Astrocyte of the hippocampus (primary cell): ENCODE data around the gene ZNF302.
"Not testable (repeated sequence)": the region's sequence is repeated elsewhere in the genome, so short reads cannot be mapped to it uniquely, and the experiment has no call there.

Experiments used
- DNase-seq: peaks from one replicate; pipeline ENCODE4 v3.0.0; 2011; ENCODE audit warnings: low read depth, low spot score

Gene ZNF302

DNA sequence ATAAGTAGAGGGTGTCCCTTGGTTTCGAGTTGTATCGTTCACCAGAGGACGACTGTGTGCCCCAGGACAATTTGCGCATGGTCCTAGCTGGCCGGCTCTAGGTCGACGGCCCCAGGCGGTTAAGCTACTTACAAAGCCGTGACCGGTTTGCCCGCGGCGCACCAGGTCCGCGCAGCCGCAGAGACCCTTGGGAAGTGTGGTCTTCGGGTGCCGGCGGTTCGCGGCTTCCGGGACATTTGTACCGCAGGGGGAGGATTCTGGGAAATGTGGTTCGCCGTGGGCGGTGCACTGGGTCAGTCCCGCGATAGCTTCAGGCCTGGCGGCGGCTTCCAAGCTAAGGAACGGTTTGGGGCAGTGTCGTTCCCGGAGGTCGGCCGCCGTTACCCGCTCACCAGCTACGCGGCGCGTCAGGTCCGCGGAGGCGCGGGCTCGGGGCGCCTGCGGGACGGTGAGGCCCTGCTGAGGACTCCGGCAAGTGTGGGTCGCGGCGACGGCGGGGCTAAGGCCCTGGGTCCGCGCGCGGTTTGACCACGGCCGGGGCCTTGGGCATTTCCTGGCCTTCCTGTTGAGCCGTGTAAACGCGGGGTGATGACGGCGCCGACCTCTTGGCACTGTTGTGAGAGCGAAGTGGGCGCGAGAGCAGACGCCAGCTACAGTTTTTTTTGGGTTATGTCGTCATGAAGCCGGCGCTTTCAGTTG is at the start of gene ZNF302:
Gene ZNF302 (plus strand): TSS at position 293 of the 699 bp plus-strand sequence. CDS start 1,127 bp downstream, outside the sequence.
- peak; percentile 99 for DNase-seq

DNA sequence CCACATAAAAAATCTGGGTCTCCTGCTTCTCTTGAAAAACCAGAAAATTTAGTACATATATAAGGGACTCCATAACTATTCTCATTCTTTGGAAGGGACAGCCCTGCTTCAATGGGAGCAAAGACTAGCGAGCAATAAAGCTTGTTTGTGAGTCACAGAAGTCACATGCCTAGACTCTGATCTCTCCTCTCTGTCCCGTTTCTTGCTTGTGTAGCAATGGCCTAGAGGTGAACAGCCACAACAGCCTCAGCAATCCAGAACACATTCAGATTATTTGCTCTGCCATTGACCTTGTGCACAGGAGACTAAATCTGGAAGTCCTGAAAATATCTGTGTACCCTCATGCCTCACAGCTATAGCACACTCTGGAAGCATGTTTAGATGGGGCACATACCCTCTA is 43.7 kb upstream of the ZNF302 start:
- DNase-seq: no peak

DNA sequence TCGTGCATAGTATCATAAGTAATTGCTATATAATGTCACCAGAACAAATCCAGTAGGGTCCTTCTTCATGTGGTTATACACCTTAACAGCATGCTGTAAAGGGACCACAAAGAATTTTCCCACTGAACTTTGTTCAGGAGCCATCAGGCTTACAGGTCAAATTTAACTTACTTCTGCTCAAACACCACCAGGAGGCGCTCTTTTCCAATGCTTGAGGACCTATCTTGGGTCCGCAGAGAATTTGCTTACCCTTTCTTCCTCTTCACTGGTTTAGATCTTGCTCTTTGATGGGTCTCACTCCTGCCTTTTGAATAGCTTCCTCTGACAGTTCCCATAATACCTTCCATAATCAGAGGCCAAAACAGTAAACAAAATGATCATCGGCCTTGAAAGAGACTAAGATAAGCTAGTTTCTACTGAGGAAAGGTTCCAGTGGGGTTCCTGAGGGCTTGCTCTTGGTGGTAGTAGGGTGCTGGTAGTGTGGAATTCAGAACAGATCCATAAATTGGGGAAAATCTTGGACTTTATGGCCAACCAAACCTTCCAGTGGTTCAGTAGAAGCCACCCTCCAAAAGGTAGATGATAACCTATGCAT is 37.9 kb upstream of the ZNF302 start:
- peak; percentile 48 for DNase-seq

DNA sequence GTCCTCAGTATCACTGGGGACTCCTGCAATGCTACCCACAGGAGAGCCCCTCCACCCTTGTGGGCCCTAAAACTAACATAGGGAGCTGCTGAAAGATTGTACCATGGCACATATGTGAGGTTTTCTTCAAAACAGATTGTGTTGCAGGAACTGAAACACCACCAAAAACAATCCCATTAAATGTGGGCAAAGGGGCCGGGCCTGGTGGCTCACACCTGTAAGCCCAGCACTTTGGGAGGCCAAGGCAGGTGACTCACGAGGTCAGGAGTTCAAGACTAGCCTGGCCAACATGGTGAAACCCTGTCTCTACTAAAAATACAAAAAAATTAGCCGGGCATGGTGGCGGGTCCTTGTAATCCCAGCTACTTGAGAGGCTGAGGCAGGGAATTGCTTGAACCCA is 35.2 kb upstream of the ZNF302 start:
- DNase-seq: no peak

DNA sequence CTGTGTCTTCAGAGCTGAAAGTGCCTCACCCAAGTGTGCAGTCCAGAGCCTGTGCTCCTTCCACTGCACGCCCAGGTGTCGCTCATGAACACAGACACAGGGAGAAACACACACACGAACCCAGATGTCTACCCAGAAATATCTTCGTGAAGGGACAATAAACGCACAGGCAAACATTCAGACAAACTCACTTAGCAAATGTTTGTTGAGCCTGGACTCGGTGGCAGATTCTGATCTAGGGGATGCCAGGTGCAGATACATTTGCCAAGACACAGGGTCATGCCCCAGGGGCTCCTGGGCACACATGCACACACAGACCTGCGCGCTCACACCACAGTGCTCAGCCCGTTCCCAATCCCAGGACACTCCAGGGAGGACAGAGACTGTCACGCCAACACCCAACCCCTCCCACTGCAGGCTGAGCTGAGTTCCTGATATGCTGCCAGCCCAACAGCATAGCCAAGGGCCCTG is 32.5 kb upstream of the ZNF302 start:
- no peak for DNase-seq

DNA sequence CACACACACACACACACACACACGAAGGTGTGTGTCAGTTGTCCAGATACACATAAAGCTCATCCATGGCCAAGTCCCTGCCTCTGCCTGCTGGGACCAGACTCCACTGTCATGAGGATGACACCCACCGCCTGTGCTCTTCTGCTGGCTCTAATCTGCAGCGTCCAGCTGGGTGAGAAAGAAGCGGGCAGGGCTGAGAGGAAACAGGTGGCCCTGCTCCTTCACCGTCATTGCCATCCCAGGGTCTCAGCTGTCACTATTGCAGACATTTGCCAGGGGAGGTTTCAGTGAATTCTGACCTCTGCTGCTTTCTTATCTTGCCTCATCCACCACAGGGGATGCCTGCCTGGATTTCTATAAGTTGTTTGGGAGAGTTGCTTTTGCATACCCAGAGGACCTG is 31.9 kb upstream of the ZNF302 start:
- no peak for DNase-seq

DNA sequence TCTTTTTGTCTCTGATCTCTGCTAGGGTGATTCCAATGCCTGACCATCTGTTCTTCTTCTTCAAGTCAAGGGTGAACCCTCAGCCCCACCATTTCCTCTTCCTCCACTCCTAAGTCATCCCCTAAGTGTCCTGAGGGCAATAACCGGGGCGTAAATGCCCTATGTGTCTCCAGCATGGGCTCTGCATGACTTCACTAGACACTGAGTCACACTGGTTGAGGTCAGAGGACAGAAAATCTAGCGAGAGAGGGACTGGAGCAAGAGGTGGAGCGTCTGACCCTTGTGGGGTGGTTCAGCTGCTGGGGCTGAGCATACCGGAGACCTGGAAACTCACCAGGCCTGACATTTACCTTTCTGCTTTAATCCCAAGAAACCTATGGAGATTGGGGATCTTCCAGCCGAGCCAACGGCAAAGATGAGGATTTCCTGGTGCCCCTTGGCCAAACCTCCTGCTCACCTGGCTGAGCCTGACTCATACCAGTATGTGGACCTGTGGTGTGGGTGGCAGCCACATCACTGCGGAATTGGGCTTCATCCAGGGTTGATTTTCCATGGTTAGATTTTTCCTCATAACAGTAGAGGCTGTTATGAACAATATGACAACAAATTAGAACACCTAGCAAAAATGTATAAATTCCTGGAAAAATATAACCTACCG is 27.5 kb upstream of the ZNF302 start:
- no peak for DNase-seq

DNA sequence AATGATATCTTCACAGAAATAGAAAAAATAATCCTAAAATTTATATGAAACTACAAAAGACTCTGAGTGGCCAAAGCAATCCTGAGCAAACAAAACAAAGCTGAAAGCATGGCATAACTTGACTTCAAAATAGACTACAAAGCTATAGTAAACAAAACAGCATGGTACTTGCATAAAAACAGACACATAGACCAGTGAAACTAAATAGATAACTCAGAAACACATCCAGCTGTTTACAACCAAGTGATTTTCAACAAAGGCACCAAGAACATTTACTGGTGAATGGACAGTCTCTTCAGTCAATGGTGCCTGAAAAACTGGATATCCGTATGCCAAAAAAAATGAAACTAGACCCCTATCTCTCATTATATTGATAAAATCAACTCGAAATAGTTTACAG is 25.7 kb upstream of the ZNF302 start:
- no peak for DNase-seq

DNA sequence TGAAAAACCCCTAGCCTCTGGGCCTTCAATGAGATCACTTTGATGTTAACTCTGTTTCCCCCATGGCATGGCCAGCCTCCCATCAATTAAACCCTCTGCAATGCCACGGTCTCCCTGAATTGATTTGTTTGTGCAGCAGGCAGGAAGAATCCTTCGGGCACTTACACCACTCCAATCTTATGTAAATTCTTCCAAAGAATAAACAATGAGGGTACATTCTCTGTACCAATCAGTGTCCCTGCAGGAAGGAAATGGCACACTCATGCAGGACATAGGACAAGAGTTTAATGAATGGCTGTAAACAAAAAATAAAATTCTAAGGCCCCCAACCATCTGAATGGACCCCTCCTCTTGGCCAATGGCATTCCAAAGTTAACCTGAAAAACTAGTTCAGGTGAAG is 22.7 kb upstream of the ZNF302 start:
- DNase-seq: no peak

DNA sequence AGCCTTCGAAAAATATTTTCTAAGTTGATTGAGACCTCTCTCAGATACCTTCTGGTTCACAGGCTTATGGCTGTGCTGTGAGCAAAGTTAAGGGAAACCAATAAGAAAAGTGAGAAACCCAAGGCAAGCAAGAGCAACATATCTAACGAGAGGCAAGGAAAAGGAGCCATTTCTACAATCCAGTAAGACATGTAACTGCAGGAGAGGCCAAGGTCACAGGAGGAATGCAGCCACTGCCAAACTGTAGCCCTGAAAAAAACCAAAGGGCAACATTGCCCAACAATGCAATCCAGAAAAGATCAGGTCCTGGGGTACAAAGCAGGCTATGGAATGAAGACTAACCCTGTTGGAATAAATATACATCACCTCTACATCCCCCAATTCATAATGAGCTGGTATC is 21.8 kb upstream of the ZNF302 start:
- no peak for DNase-seq

DNA sequence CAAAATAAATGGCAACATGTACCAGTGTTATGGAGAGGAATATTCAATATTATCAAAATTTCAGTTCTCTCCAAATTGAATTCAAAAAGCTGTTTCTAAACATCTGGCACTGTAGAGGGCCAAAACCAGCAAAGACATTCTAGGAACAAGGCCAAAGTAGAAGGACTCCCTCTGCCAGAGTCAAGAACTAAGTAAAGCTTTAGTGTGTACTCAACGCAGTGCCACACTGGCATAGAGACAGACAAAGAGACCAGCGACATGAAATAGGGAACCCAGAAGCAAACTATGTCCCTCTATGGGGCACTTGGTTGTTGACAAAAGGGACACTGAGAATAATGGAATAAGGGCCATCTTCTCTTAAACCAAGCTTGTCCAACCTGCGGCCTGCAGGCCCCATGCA is 16.1 kb upstream of the ZNF302 start:
- no peak for DNase-seq

DNA sequence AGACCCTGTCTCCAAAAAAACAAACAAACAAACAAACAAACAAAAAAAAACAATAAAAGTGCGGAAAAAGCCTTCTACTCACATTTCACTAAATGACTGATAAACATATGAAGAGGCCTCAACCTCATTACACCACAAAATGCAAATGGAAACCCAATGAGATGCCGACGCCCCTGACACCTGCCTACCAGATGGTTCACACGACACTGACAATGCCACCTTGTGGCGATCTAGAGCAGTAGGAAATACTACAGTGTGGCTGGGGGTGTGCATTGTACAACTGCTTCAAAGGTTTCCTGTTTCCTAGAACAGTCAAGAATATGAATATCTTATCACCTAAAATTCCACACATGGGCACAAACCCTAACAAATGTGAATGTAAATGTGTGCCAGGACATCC is 14.6 kb upstream of the ZNF302 start:
- no peak for DNase-seq

DNA sequence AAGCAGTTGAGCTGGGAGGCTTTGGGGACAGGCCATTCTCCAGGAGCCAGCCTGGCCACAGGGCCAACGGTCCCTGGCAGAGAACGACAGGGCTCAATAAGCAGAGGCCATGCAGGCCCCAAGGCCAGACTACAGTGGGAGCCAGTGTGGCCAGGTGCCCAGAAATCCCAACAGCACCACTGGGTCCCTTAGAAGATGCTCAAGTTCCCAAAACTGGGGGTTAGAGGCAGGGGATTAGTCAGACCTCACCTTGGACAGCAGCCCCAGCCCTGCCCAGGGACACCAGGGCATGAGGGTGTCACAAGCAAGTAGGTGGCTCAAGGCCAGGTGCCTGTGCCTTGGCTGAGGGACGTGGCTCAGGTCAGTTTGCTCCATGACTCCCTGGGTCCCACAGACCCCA is 13.3 kb upstream of the ZNF302 start:
- DNase-seq: no peak

DNA sequence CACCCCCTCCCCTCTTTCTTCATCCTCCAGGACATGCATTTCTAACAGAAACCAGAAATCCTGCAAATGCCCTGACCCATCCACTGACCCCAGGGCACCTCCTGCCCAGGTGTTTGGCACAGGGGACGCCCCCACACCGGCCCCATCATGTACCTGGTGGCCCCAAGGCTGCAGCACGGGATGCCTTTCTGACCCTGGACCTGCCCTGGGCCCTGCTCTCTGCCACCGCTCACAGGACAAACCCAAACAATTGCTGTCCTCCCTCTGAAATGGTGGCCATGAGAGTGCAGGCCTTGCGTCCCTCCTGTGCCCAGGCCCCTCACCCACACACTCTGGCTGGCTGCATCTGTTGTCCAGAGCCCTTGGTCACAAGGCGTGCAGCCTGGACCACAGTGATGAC is 12.6 kb upstream of the ZNF302 start:
- DNase-seq: no peak

DNA sequence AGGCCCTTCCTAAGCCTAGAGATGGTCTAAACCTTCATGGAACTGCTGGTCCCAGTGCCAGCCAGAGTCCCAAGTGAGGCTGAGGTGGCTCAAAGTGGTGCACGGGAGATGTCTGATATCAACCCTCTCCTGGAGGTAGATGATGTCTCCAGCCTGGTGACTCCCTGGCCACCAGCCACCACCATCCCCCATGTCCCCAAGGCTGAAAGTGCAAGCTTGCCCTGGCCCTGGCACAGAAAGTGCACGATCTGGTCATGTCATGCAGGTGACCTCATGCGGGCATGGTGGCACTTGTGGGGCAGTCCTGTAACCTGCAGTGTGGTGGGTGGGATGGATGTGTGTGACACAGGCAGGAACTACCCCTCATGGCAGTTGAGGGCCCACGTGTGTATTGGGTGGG is 12.2 kb upstream of the ZNF302 start:
- not testable (repeated sequence) for DNase-seq

DNA sequence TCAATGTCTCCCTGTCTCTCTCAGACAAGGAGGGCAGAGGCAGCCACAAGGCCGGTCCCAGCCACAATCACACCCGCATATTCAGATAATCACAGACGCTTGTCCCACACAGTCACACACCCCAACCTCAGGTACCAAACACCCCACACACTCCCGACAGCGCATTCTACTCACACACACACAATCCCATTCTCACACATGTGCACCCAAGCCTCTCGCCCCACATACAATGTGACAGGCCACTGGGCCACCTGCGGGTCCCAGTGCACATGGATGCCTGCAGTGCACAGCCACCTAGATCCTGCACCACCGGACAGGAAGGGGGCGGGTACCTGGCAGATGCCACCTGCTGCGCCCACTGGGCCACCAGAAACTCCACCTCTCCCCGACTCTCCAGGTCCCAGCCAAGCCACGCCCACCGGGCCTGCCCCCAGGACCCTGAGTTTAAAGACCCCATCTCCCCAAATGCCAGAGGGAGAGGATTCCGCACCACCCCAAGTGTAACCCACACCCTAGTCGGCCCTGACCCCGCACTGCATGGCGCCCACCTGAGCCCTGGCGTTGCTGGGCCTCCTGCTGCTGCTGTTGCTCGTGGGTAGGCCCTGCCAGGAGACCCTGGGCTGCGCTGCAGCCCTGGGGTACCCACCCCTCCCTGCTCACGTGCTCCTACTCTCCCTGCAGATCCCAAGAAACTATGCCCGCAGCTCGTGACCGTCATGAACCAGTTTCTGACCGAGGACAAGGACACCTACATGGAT is 11.1 kb upstream of the ZNF302 start:
- no peak for DNase-seq

DNA sequence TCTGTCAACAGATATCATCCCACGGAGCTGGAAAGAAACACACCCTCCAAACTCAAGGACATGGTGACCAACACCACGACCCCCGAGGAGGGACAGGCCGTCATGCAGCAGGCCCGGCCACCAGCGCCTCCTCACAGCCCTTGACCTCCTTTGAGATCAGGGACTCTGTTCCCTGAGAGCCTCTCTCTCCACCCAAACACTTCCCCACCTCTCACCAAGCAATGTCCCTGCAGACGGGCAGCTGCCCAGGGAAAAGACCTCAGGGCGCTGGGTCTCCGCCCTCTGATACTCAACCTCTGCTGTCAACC is 10.6 kb upstream of the ZNF302 start:
- no peak for DNase-seq

DNA sequence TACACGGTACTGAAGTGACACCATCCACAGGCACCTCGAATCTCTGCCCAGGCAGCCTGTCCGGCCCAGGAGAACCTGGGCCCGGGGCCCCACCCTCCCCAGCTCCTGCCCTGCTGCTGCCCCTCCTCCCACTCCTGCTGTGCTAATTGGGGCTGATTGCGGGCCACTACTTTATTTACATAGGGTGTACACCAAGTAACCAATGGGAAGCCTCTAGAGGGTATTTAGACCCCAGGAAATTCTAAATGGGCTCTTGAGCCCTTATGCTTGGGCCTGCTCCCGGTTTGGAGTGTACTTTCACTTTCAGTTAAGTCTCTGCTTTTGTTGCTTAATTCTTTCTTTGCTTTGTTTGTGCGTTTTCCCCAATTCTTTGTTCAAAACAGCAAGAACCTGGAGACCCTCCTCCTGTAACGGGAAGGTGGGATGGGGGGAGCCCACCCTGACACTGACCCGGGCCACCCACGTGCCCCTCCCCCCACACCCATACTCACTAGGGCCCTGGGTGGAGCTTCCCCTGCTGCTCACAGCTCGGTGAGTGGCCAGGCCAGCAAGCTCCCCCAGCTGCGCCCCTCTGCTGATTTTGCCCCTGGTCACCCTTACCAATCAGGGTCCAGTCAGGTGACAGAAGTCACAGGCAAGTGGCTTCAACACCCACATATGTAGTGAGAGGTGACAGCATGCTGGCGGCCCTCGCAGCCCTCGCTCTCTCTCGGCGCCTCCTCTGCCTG is 10.0 kb upstream of the ZNF302 start:
- peak; percentile 23 for DNase-seq

DNA sequence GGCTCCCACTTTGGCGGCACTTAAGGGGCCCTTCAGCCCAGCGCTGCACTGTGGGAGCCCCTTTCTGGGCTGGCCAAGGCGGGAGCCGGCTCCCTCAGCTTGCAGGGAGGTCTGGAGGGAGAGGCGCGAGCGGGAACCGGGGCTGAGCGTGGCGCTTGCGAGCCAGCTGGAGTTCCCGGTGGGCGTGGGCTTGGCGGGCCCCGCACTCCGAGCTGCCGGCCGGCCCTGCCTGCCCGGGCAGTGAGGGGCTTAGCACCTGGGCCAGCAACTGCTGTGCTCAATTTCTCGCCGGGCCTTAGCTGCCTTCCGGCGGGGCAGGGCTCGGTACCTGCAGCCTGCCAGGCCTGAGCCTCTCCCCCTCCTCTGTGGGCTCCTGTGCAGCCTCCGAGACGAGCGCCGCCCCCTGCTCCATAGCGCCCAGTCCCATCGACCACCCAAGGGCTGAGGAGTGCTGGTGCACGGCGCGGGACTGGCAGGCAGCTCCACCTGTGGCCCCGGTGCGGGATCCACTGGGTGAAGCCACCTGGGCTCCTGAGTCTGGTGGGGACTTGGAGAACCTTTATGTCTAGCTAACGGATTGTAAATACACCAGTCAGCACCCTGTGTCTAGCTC is 9.3 kb upstream of the ZNF302 start:
- DNase-seq: not testable (repeated sequence)

DNA sequence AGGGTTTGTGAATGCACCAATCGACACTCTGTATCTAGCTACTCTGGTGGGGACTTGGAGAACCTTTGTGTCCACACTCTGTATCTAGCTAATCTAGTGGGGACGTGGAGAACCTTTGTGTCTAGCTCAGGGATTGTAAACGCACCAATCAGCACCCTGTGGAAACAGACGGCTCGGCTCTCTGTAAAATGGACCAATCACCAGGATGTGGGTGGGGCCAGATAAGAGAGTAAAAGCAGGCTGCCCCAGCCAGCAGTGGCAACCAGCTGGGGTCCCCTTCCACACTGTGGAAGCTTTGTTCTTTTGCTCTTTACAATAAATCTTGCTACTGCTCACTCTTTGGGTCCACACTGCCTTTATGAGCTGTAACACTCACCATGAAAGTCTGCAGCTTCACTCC is 8.8 kb upstream of the ZNF302 start:
- not testable (repeated sequence) for DNase-seq

DNA sequence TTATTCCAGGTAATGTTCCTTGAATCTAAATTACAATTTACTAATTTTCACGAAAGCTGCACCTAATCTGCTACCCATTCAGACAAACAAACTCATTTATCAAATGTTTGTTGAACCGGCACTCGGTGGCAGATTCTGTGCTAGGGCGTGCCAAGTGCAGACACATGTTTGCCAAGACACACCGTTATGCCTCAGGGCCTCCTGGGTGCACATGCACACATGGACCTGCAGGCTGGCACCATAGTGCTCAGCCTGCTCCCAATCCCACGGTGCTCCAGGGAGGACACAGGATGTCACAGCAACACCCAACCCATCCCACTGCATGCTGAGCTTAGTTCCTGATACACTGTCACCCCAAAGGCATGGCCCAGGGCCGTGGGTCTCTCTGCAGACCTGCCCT is 8.2 kb upstream of the ZNF302 start:
- no peak for DNase-seq
